Lung (tissue), 12 donors: ENCODE results near the gene LZTR1. TPM values are rescaled to one million over a fixed set of nuclear protein-coding genes. Genes with fewer than 3 reads are reported as not detected.

Source experiments
- ATAC-seq: fragments of 200-7000 bp; cut with Tn5 transposase; one replicate; pipeline ENCODE4 v1.9.1; 2020; ENCODE audit warnings: moderate number of reproducible peaks; ENCODE audit not compliant: insufficient read depth, low FRiP score
- DNase-seq, 3 donors: peaks; one replicate each; pipeline ENCODE4 v3.0.0-alpha.2; 2013 to 2017
- H3K27ac ChIP-seq, 2 donors: one replicate each; pipeline ENCODE4 v1.5.1; 2013; ENCODE audit warnings: mild to moderate bottlenecking in 2 of 2, moderate library complexity in 2 of 2, control low read depth in 1 of 2, inconsistent platforms in 1 of 2, low read depth in 1 of 2, low read length in 1 of 2
- H3K27me3 ChIP-seq, 3 donors: one replicate each; pipeline ENCODE4 v1.5.1; 2013; ENCODE audit warnings: low read length in 2 of 3; ENCODE audit not compliant: control insufficient read depth in 3 of 3, insufficient read depth in 3 of 3
- H3K36me3 ChIP-seq, 4 donors: one replicate each; pipeline ENCODE4 v1.5.1; 2013; ENCODE audit warnings: low read length in 4 of 4, mild to moderate bottlenecking in 1 of 4, moderate library complexity in 1 of 4; ENCODE audit not compliant: control insufficient read depth in 4 of 4, insufficient read depth in 4 of 4
- H3K4me1 ChIP-seq, 5 donors: one replicate each; pipeline ENCODE4 v1.5.1; 2013; ENCODE audit warnings: low read length in 5 of 5, mild to moderate bottlenecking in 2 of 5, moderate library complexity in 1 of 5; ENCODE audit not compliant: control insufficient read depth in 5 of 5, insufficient read depth in 5 of 5
- H3K4me3 ChIP-seq: one replicate; pipeline ENCODE4 v1.5.1; 2013; ENCODE audit warnings: mild to moderate bottlenecking, control low read depth, moderate library complexity
- H3K9ac ChIP-seq, 2 donors: one replicate each; pipeline ENCODE4 v1.5.1; 2013; ENCODE audit warnings: low read length in 2 of 2, control low read depth in 1 of 2; ENCODE audit not compliant: insufficient read depth in 1 of 2
- H3K9me3 ChIP-seq, 4 donors: one replicate each; pipeline ENCODE4 v1.5.1; 2013; ENCODE audit warnings: low read length in 3 of 4, mild to moderate bottlenecking in 1 of 4, moderate library complexity in 1 of 4; ENCODE audit not compliant: control insufficient read depth in 4 of 4, insufficient read depth in 3 of 4
- CTCF ChIP-seq: IDR thresholded peaks from 2 replicates; pipeline ENCODE4 v1.5.1; 2012; ENCODE audit warnings: mild to moderate bottlenecking; ENCODE audit errors: control extremely low read depth, extremely low read depth
- WGBS, 2 donors: extraction: QIAGEN DNeasy Blood & Tissue Kit; methylation state at CpG; one replicate each; pipeline ENCODE4 v1.1.7; 2013; 5-methylcytosine and 5-hydroxymethylcytosine counted together
- polyA plus RNA-seq, 2 donors: library from polyadenylated mRNA; stranded (reverse); fragments of 200-250 nt; gene quantifications; one replicate each; pipeline ENCODE4 v1.2.1, GENCODE V29; 2013
- total RNA-seq, 2 donors: library from RNA; depleted of rRNA in 1 of 2; stranded (reverse); fragments of >200 nt in 1 of 2; gene quantifications; one replicate each; pipeline ENCODE4 v1.2.1, GENCODE V29; 2014 to 2021
- donor health status: control.
- donor health status: control.
- donor health status: Bipolar disorder and iron deficiency.
- donor health status: healthy.
- donor health status: DM: yes; HTN: yes; CAD: no.

Gene LZTR1
- total and polyA plus RNA-seq, 4 donors, result 33.8 to 64.9 (median 44.9) TPM

- Histone ChIP-seq H3K9ac (no peak overlapping the region), H3K27me3 (no peaks in the 10 kb centered on the region), H3K4me3 (no peak overlapping the region), H3K36me3 (peaks cover 12 to 28% (median 18%) of the 10 kb centered on the region in 4 donors), H3K27ac (no peak overlapping the region), H3K9me3 (peaks cover 0 to 1% (median 0%) of the 10 kb centered on the region in 4 donors), H3K4me1 (peaks cover 0 to 6% (median 0%) of the 10 kb centered on the region in 5 donors)
- no peak for TF ChIP-seq CTCF
- no peak for ATAC-seq
- DNase-seq, result no peak
- WGBS, 2 donors, result 84 to 91% methylated on average over 10 of the region's 10 CpGs
Observed at GRCh38 chr22:20951151-20951931, 30.8 kb upstream of the LZTR1 start.

- no peak overlapping the region for H3K27ac ChIP-seq
- peaks cover 0 to 11% (median 2%) of the 10 kb centered on the region in 5 donors for H3K4me1 ChIP-seq
- no peak for ATAC-seq
- no peak overlapping the region for H3K4me3 ChIP-seq
- peaks cover 0 to 1% (median 0%) of the 10 kb centered on the region in 4 donors for H3K9me3 ChIP-seq
- no peak for TF ChIP-seq CTCF
- H3K9ac ChIP-seq, result no peak overlapping the region
- DNase-seq, result no peak
- peaks cover 12 to 28% (median 18%) of the 10 kb centered on the region in 4 donors for H3K36me3 ChIP-seq
- H3K27me3 ChIP-seq, result peaks cover 0 to 5% (median 0%) of the 10 kb centered on the region in 3 donors
- 91 to 93% methylated on average over 8 of the region's 8 CpGs for WGBS, 2 donors
Observed at GRCh38 chr22:20951932-20952380, 30.1 kb upstream of the LZTR1 start.

- no peak overlapping the region for H3K27ac ChIP-seq
- H3K9me3 ChIP-seq, result peaks cover 0 to 1% (median 0%) of the 10 kb centered on the region in 4 donors
- peaks cover 0 to 8% (median 2%) of the 10 kb centered on the region in 5 donors for H3K4me1 ChIP-seq
- H3K36me3 ChIP-seq, result peaks cover 12 to 28% (median 18%) of the 10 kb centered on the region in 4 donors
- no peak for TF ChIP-seq CTCF
- WGBS, 2 donors, result 90 to 91% methylated on average over 13 of the region's 13 CpGs
- no peak overlapping the region for H3K4me3 ChIP-seq
- no peak overlapping the region for H3K9ac ChIP-seq
- H3K27me3 ChIP-seq, result peaks cover 0 to 6% (median 0%) of the 10 kb centered on the region in 3 donors
- DNase-seq (no peak), ATAC-seq (no peak)
Observed at GRCh38 chr22:20952544-20953341, 29.4 kb upstream of the LZTR1 start.
